GM12891 (cell line): ENCODE data around the gene TMEM132D.

Experiments used
- PAX5 ChIP-seq: IDR thresholded peaks from 2 replicates; pipeline ENCODE4 v1.6.1; 2011; ENCODE audit warnings: low read length, moderate library complexity, mild to moderate bottlenecking; ENCODE audit not compliant: insufficient read depth, severe bottlenecking
- POLR2A ChIP-seq: IDR thresholded peaks from 2 replicates; pipeline ENCODE4 v1.6.1; 2011; ENCODE audit warnings: low read depth, low read length, control low read depth
- POLR2AphosphoS5 ChIP-seq: IDR thresholded peaks from 2 replicates; pipeline ENCODE4 v1.6.1; 2011; ENCODE audit warnings: low read depth, low read length, control low read depth
- POU2F2 ChIP-seq: IDR thresholded peaks from 2 replicates; pipeline ENCODE4 v1.6.1; 2011; ENCODE audit warnings: low read depth, mild to moderate bottlenecking, control low read depth, low read length, moderate library complexity
- TAF1 ChIP-seq: IDR thresholded peaks from 2 replicates; pipeline ENCODE4 v1.6.1; 2011; ENCODE audit warnings: low read depth, low read length, control low read depth

DNA sequence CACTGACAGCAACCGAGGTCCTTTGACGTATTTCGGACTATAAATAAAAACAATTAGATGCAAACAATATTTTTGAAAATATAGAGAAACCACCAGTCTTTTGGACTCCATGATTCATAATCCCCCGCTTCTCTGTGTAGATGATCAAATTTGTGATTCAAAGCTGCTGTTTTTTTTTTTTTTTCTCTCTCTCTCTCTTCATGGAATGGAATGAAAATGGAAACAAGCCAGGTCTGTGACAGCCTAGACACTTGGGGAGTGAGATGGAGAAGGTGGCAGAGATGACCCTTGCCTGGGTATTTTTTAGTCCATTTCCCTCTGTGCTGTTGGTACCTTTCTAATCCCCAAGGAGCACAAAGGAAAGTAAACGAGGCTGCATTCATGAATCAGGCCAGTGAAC, 802.0 kb downstream of the TMEM132D start:
- TF ChIP-seq POLR2A, result no peak
- no peak for TF ChIP-seq POLR2AphosphoS5
- no peak for TF ChIP-seq TAF1
- no peak for TF ChIP-seq POU2F2
- no peak for TF ChIP-seq PAX5
